OCI-LY7 (cell line): ENCODE results near the gene VPS13D. TPM values are rescaled to one million over a fixed set of nuclear protein-coding genes. Genes with fewer than 3 reads are reported as not detected.

ENCODE experiments used
- BruUV-seq: library from RNA; stranded (reverse); fragments of 400-500 nt; replicated peaks from 2 replicates; lab custom pipeline; 2021; lab: Mats Ljungman, UMichigan
- CTCF ChIA-PET: fragments of 300-600 bp; sonication (Branson Sonifier 250); formaldehyde crosslinking; loops from one replicate; lab custom pipeline; 2022; ENCODE audit warnings: antibody characterized with exemption; ENCODE audit not compliant: unreplicated experiment; lab: Charles Lee
- POLR2A ChIA-PET: fragments of 300-600 bp; sonication (Branson Sonifier 250); formaldehyde crosslinking; loops from one replicate; lab custom pipeline; 2022; ENCODE audit warnings: antibody characterized with exemption; lab: Charles Lee
- DNase-seq: peaks from one replicate; pipeline ENCODE4 v3.0.0-alpha.2; 2015; ENCODE audit warnings: low spot score
- H2AFZ ChIP-seq: fragments of 200-600 bp; sonication (generic), shearing (Covaris generic); 2 replicates; pipeline ENCODE4 v1.6.1; 2014; ENCODE audit warnings: mild to moderate bottlenecking, antibody characterized with exemption, low read length, moderate library complexity
- H3K27ac ChIP-seq: fragments of 200-600 bp; sonication (generic); 2 replicates; pipeline ENCODE4 v1.5.1; 2014; ENCODE audit warnings: mixed run types, low read depth, mild to moderate bottlenecking, moderate library complexity, low read length, inconsistent platforms; ENCODE audit not compliant: poor library complexity, severe bottlenecking
- H3K36me3 ChIP-seq: fragments of 200-600 bp; sonication (generic); 2 replicates; pipeline ENCODE4 v1.6.1; 2014; ENCODE audit warnings: mild to moderate bottlenecking, antibody characterized with exemption, low read length, moderate library complexity, mixed read lengths; ENCODE audit not compliant: insufficient read depth
- H3K4me1 ChIP-seq: fragments of 200-600 bp; sonication (generic); 2 replicates; pipeline ENCODE4 v1.5.1; 2014; ENCODE audit warnings: mild to moderate bottlenecking, low read length; ENCODE audit not compliant: insufficient read depth, poor library complexity, severe bottlenecking
- H3K4me2 ChIP-seq: fragments of 200-600 bp; sonication (generic); 2 replicates; pipeline ENCODE4 v1.6.1; 2014; ENCODE audit warnings: mild to moderate bottlenecking, low read length
- H3K4me3 ChIP-seq: fragments of 200-600 bp; sonication (generic); 2 replicates; pipeline ENCODE4 v1.5.1; 2014; ENCODE audit warnings: mild to moderate bottlenecking, low read depth, low read length; ENCODE audit not compliant: poor library complexity, severe bottlenecking
- H3K79me2 ChIP-seq: fragments of 200-600 bp; sonication (generic); 2 replicates; pipeline ENCODE4 v1.6.1; 2016; ENCODE audit warnings: low read depth, mild to moderate bottlenecking, low read length, moderate library complexity, mixed read lengths; ENCODE audit not compliant: insufficient read depth
- H3K9me2 ChIP-seq: fragments of 200-600 bp; sonication (generic); 2 replicates; pipeline ENCODE4 v1.6.1; 2016; ENCODE audit warnings: mild to moderate bottlenecking, low read length, mixed read lengths; ENCODE audit not compliant: insufficient read depth
- H3K9me3 ChIP-seq: fragments of 200-600 bp; sonication (generic); 2 replicates; pipeline ENCODE4 v1.6.1; 2014; ENCODE audit warnings: mild to moderate bottlenecking, mixed run types, low read length, mixed read lengths
- H4K20me1 ChIP-seq: fragments of 200-600 bp; sonication (generic); 2 replicates; pipeline ENCODE4 v1.6.1; 2014; ENCODE audit warnings: mild to moderate bottlenecking, antibody characterized with exemption, low read length, moderate library complexity, mixed read lengths; ENCODE audit not compliant: insufficient read depth
- EZH2phosphoT487 ChIP-seq: fragments of 200-600 bp; sonication (generic); IDR thresholded peaks from 2 replicates; pipeline ENCODE4 v1.6.1; 2018; ENCODE audit warnings: low read depth, borderline replicate concordance, mild to moderate bottlenecking, mixed run types, antibody characterized with exemption, low read length, moderate library complexity, mixed read lengths
- intact Hi-C: fragments of 100-400 bp; cut with micrococcal nuclease; formaldehyde crosslinking; loops from one replicate; pipeline ENCODE4 v1.10.0; 2022; ENCODE audit not compliant: unreplicated experiment
- total RNA-seq, 2 experiments: library from RNA; depleted of rRNA in 1 of 2; stranded (reverse); fragments of >200 nt in 1 of 2; shearing (Covaris generic) in 1 of 2; gene quantifications; 2 replicates each; pipeline ENCODE4 v1.2.3, GENCODE V29; 2014 to 2022
- TF ChIP-seq, protein P1 (sequence below): fragments of 200-600 bp; sonication (generic); conservative IDR thresholded peaks from 2 replicates; pipeline ENCODE4 v1.5.1; 2014; ENCODE audit warnings: mild to moderate bottlenecking, antibody characterized with exemption, low read length, moderate library complexity, mixed read lengths

The VPS13D gene
- total RNA-seq, 2 experiments from 2014 or later = 23.9 to 39.2 TPM

DNA sequence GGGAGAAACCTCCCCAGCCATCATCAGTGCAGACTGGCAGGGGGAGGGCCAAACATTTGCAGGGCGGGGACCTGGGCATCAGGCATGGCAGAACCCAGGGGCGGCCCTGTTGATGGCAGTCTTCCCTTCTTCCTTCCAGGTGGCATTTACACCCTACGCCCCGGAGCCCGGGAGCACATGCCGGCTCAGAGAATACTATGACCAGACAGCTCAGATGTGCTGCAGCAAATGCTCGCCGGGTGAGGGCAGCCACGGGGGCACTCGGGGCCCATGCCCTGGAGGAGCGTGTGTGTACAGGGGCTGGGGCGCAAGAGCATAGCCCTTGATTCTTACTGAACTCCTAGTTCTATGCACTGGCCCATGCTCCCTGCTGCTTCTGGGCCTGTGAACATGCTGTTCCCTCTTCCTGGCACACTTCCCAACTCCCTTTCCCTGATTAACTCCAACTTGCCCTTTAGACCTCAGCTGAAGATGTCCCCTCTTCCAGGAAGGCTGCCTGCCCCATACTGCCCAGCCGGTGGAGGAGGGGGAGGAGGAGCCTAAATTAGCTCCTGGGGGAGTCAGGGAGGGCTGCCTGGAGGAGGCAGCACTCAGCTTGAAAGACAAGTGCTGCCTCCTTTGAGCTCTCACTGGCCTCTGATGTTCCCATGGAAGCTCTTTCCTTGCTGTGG is 41.0 kb upstream of the VPS13D start:
- TF ChIP-seq, protein P1, sequence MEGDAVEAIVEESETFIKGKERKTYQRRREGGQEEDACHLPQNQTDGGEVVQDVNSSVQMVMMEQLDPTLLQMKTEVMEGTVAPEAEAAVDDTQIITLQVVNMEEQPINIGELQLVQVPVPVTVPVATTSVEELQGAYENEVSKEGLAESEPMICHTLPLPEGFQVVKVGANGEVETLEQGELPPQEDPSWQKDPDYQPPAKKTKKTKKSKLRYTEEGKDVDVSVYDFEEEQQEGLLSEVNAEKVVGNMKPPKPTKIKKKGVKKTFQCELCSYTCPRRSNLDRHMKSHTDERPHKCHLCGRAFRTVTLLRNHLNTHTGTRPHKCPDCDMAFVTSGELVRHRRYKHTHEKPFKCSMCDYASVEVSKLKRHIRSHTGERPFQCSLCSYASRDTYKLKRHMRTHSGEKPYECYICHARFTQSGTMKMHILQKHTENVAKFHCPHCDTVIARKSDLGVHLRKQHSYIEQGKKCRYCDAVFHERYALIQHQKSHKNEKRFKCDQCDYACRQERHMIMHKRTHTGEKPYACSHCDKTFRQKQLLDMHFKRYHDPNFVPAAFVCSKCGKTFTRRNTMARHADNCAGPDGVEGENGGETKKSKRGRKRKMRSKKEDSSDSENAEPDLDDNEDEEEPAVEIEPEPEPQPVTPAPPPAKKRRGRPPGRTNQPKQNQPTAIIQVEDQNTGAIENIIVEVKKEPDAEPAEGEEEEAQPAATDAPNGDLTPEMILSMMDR = no peak
- no peak for TF ChIP-seq EZH2phosphoT487
- no peaks in the 10 kb centered on the region for H3K9me3 ChIP-seq
- DNase-seq = no peak
- no peak overlapping the region for H3K27ac ChIP-seq
- H3K4me3 ChIP-seq = no peak overlapping the region
- H3K4me1 ChIP-seq = no peaks in the 10 kb centered on the region
- no peaks in the 10 kb centered on the region for H4K20me1 ChIP-seq
- H3K4me2 ChIP-seq = no peak overlapping the region
- H2AFZ ChIP-seq = no peak overlapping the region
- H3K79me2 ChIP-seq = no peaks in the 10 kb centered on the region
- intact Hi-C loops = no loop called here
- no peaks in the 10 kb centered on the region for H3K36me3 ChIP-seq
- POLR2A ChIA-PET = no interaction called here
- CTCF ChIA-PET = no interaction called here
- H3K9me2 ChIP-seq = no peaks in the 10 kb centered on the region
- BruUV-seq = no TSS peak

DNA sequence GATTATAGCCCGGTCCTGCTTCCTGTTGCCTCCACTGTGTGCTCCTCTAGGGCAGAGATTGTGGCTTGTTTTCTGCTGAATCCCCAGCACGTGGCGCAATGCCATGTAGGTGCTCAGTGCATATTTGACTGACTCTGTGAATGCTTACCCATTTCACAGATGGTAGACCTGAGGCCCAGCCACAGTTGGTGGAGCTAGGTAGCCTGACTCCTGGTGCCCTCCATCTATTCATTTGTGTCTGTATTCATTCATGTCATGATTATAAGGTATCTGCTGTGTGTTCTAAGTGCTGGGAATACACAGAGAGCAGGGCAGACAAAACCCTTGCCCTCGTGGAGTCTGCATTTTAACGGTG is 40.5 kb upstream of the VPS13D start:
- ChIA-PET POLR2A (no interaction called here), CTCF (no interaction called here)
- H3K4me1 ChIP-seq = no peaks in the 10 kb centered on the region
- no peak overlapping the region for H2AFZ ChIP-seq
- H3K36me3 ChIP-seq = no peaks in the 10 kb centered on the region
- no peaks in the 10 kb centered on the region for H4K20me1 ChIP-seq
- H3K9me2 ChIP-seq = no peaks in the 10 kb centered on the region
- H3K27ac ChIP-seq = no peak overlapping the region
- H3K79me2 ChIP-seq = no peaks in the 10 kb centered on the region
- DNase-seq = no peak
- TF ChIP-seq EZH2phosphoT487 = no peak
- TF ChIP-seq, protein P1 = no peak
- H3K4me2 ChIP-seq = no peak overlapping the region
- intact Hi-C loops = no loop called here
- no TSS peak for BruUV-seq
- no peak overlapping the region for H3K4me3 ChIP-seq
- no peaks in the 10 kb centered on the region for H3K9me3 ChIP-seq

DNA sequence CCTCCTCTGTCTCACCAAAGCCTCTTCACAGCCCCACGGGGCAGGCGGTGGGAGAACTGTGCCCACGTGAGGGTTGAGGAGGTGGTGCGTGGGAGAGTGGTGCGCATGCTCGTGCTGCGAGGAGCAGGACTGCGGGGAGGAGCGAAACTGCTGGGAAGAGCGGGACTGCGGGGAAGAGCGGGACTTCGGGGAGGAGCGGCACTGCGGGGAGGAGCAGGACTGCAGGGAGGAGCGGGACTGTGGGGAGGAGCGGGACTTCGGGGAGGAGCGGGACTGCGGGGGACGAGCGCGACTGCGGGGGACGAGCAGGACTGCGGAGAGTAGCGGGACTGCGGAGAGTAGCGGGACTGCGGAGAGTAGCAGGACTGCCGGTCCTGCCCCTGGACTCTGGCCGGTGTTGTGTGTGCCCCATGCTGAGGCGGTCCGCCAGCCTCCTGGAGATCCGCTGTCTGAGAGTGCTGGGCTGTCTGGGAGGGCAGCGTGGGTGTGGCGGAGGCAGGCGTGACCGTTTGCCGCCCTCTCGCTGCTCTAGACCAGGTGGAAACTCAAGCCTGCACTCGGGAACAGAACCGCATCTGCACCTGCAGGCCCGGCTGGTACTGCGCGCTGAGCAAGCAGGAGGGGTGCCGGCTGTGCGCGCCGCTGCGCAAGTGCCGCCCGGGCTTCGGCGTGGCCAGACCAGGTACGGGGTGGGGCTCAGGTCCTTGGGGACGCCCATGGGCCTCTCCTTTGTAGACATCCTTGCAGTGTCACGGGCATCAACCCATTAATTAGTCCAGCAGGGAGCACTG is 38.4 kb upstream of the VPS13D start:
- TF ChIP-seq, protein P1 = no peak
- no peak for TF ChIP-seq EZH2phosphoT487
- Histone ChIP-seq H3K79me2 (no peaks in the 10 kb centered on the region), H3K9me2 (no peaks in the 10 kb centered on the region), H3K4me1 (no peaks in the 10 kb centered on the region), H3K4me3 (no peak overlapping the region), H4K20me1 (no peaks in the 10 kb centered on the region), H3K27ac (no peak overlapping the region), H3K4me2 (no peak overlapping the region), H3K9me3 (no peaks in the 10 kb centered on the region), H2AFZ (no peak overlapping the region), H3K36me3 (no peaks in the 10 kb centered on the region)
- ChIA-PET CTCF (no interaction called here), POLR2A (no interaction called here)
- BruUV-seq = no TSS peak
- intact Hi-C loops = no loop called here
- no peak for DNase-seq
